ENCODE measurements around the gene TMEM132D.

DNA sequence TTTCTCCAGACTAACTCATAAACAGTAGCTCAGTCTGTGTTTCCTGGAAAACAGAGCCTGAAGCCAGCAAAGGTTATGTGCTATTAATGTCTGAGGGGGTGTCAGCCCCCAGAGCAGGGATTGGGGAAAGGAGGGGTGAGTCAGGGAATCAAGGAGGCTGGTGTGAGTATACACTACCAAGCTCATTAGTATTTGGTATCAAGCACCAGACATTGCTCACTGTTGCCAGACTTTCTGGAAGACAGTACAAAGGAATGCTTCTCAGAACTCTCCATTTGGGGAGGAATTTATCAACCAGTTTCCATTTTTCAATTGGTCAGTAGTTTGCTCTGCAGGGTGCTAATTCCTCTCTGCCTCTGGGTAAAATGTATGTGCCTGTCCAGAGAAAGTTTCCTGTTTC is 607.2 kb downstream of the TMEM132D start:
- TF ChIP-seq, protein P1, sequence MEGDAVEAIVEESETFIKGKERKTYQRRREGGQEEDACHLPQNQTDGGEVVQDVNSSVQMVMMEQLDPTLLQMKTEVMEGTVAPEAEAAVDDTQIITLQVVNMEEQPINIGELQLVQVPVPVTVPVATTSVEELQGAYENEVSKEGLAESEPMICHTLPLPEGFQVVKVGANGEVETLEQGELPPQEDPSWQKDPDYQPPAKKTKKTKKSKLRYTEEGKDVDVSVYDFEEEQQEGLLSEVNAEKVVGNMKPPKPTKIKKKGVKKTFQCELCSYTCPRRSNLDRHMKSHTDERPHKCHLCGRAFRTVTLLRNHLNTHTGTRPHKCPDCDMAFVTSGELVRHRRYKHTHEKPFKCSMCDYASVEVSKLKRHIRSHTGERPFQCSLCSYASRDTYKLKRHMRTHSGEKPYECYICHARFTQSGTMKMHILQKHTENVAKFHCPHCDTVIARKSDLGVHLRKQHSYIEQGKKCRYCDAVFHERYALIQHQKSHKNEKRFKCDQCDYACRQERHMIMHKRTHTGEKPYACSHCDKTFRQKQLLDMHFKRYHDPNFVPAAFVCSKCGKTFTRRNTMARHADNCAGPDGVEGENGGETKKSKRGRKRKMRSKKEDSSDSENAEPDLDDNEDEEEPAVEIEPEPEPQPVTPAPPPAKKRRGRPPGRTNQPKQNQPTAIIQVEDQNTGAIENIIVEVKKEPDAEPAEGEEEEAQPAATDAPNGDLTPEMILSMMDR (IDR thresholded peaks at IDR 0.05) = no peak
- TF ChIP-seq, protein P2, sequence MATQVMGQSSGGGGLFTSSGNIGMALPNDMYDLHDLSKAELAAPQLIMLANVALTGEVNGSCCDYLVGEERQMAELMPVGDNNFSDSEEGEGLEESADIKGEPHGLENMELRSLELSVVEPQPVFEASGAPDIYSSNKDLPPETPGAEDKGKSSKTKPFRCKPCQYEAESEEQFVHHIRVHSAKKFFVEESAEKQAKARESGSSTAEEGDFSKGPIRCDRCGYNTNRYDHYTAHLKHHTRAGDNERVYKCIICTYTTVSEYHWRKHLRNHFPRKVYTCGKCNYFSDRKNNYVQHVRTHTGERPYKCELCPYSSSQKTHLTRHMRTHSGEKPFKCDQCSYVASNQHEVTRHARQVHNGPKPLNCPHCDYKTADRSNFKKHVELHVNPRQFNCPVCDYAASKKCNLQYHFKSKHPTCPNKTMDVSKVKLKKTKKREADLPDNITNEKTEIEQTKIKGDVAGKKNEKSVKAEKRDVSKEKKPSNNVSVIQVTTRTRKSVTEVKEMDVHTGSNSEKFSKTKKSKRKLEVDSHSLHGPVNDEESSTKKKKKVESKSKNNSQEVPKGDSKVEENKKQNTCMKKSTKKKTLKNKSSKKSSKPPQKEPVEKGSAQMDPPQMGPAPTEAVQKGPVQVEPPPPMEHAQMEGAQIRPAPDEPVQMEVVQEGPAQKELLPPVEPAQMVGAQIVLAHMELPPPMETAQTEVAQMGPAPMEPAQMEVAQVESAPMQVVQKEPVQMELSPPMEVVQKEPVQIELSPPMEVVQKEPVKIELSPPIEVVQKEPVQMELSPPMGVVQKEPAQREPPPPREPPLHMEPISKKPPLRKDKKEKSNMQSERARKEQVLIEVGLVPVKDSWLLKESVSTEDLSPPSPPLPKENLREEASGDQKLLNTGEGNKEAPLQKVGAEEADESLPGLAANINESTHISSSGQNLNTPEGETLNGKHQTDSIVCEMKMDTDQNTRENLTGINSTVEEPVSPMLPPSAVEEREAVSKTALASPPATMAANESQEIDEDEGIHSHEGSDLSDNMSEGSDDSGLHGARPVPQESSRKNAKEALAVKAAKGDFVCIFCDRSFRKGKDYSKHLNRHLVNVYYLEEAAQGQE (IDR thresholded peaks at IDR 0.05; ENCODE audit: insufficient read depth in 1 of 2, low read depth in 2 of 2, low read length in 1 of 2) = no peak
- no peak for TF ChIP-seq TCF7L2 (IDR thresholded peaks at IDR 0.05; ENCODE audit: low read depth, low read length)
- TF ChIP-seq POLR2AphosphoS5 (IDR thresholded peaks at IDR 0.05; ENCODE audit: low read depth, low read length) = no peak
